PC-3 (cell line): ENCODE data around the gene RARA. TPM values are rescaled to one million over a fixed set of nuclear protein-coding genes. Genes with fewer than 3 reads are reported as not detected.

Source experiments
- ATAC-seq: fragments of 200-7000 bp; cut with Tn5 transposase; 2 replicates; pipeline ENCODE4 v1.9.1; 2020; ENCODE audit warnings: mild to moderate bottlenecking, moderate library complexity
- BruUV-seq: library from RNA; stranded (reverse); fragments of 400-500 nt; replicated peaks from 2 replicates; lab custom pipeline; 2021; lab: Mats Ljungman, UMichigan
- CTCF ChIA-PET: fragments of 300-600 bp; sonication (Branson Sonifier 250); formaldehyde crosslinking; loops from one replicate; lab custom pipeline; 2022; ENCODE audit warnings: antibody characterized with exemption; lab: Charles Lee
- POLR2A ChIA-PET: fragments of 300-600 bp; sonication (Branson Sonifier 250); formaldehyde crosslinking; loops from one replicate; lab custom pipeline; 2022; ENCODE audit warnings: antibody characterized with exemption; ENCODE audit not compliant: unreplicated experiment; lab: Charles Lee
- DNase-seq: peaks from one replicate; pipeline ENCODE4 v3.0.0-alpha.2; 2015
- H2AFZ ChIP-seq: fragments of 300-600 bp; sonication (generic); 2 replicates; pipeline ENCODE4 v1.6.0; 2016; ENCODE audit warnings: antibody characterized with exemption, low read length
- H3F3A ChIP-seq: fragments of 300-600 bp; sonication (generic); one replicate; pipeline ENCODE4 v1.6.0; 2017; ENCODE audit warnings: antibody characterized with exemption, low read length, control low read depth, mild to moderate bottlenecking; ENCODE audit not compliant: unreplicated experiment
- H3K27ac ChIP-seq: fragments of 300-600 bp; sonication (generic); 2 replicates; pipeline ENCODE4 v1.5.1; 2016; ENCODE audit warnings: mild to moderate bottlenecking, low read length
- H3K27me3 ChIP-seq: fragments of 300-600 bp; sonication (generic); 2 replicates; pipeline ENCODE4 v1.6.1; 2016; ENCODE audit warnings: low read length, mixed read lengths
- H3K36me3 ChIP-seq: fragments of 300-600 bp; sonication (generic); 2 replicates; pipeline ENCODE4 v1.6.1; 2016; ENCODE audit warnings: low read depth, mixed run types, low read length, mixed read lengths
- H3K4me1 ChIP-seq: fragments of 300-600 bp; sonication (generic); 2 replicates; pipeline ENCODE4 v1.5.1; 2016; ENCODE audit warnings: low read length; ENCODE audit not compliant: insufficient read depth
- H3K4me2 ChIP-seq: fragments of 300-600 bp; sonication (generic); 2 replicates; pipeline ENCODE4 v1.6.0; 2016; ENCODE audit warnings: low read length
- H3K4me3 ChIP-seq: fragments of 300-600 bp; sonication (generic); 2 replicates; pipeline ENCODE4 v1.5.1; 2016; ENCODE audit warnings: mild to moderate bottlenecking, low read length, mixed read lengths
- H3K79me2 ChIP-seq: fragments of 300-600 bp; sonication (generic); 2 replicates; pipeline ENCODE4 v1.6.1; 2017; ENCODE audit warnings: low read length, mixed read lengths
- H3K9ac ChIP-seq: fragments of 300-600 bp; sonication (generic); 2 replicates; pipeline ENCODE4 v1.6.0; 2016; ENCODE audit warnings: mild to moderate bottlenecking, low read length
- H3K9me2 ChIP-seq: fragments of 300-600 bp; sonication (generic); replicated peaks from 2 replicates; pipeline ENCODE4 v1.6.1; 2016; ENCODE audit warnings: mixed run types, low read length, mixed read lengths
- H3K9me3 ChIP-seq: fragments of 300-600 bp; sonication (generic); 2 replicates; pipeline ENCODE4 v1.6.1; 2016; ENCODE audit warnings: low read length, mixed read lengths
- H4K20me1 ChIP-seq: fragments of 300-600 bp; sonication (generic); 2 replicates; pipeline ENCODE4 v1.6.1; 2016; ENCODE audit warnings: low read length, mixed read lengths
- CTCF ChIP-seq: fragments of 300-600 bp; sonication (generic); conservative IDR thresholded peaks from 2 replicates; pipeline ENCODE4 v1.5.1; 2017; ENCODE audit warnings: antibody characterized with exemption, low read depth, mild to moderate bottlenecking, low read length
- EZH2 ChIP-seq: fragments of 300-600 bp; sonication (generic); IDR thresholded peaks from one replicate; pipeline ENCODE4 v1.6.1; 2017; ENCODE audit warnings: antibody characterized with exemption, mild to moderate bottlenecking, low read length; ENCODE audit not compliant: unreplicated experiment
- EZH2phosphoT487 ChIP-seq: fragments of 300-600 bp; sonication (generic); IDR thresholded peaks from 2 replicates; pipeline ENCODE4 v1.6.1; 2018; ENCODE audit warnings: mild to moderate bottlenecking, antibody characterized with exemption, low read length, borderline replicate concordance
- intact Hi-C: fragments of 100-400 bp; cut with micrococcal nuclease; formaldehyde crosslinking; loops from 2 replicates; pipeline ENCODE4 v1.9.0; 2023
- total RNA-seq: library from RNA; depleted of rRNA; stranded (reverse); fragments of >200 nt; gene quantifications from 2 replicates; pipeline ENCODE4 v1.2.3, GENCODE V29; 2014

Gene RARA
- total RNA-seq, 1 experiment from 2014 or later = 19.6 TPM

GRCh38 chr17:40317880-40318829 lies 9.2 kb downstream of the RARA start:
- ChIA-PET POLR2A (no interaction called here), CTCF (interaction anchor here (0.5 to 0.6 kb wide), 4 partner anchors 41 to 677 kb away, joined by 3 to 5 read pairs (median 4); partner anchors contain the start of genes NR1D1 and WIPF2)
- TSS peak; percentile 48 for BruUV-seq
- H2AFZ ChIP-seq = peak overlapping the region; percentile 76
- no peaks in the 10 kb centered on the region for H3K36me3 ChIP-seq
- DNase-seq = peak; percentile 91
- H3K9ac ChIP-seq = peak overlapping the region; percentile 95
- intact Hi-C loops = loop anchor here (2.0 kb wide), 1 partner anchor 23 kb away; no protein-coding TSS in a partner anchor
- no peaks in the 10 kb centered on the region for H3K27me3 ChIP-seq
- no peaks in the 10 kb centered on the region for H3F3A ChIP-seq
- ATAC-seq = peak; percentile 69
- H3K4me3 ChIP-seq = peak overlapping the region; percentile 99
- no peaks in the 10 kb centered on the region for H3K9me3 ChIP-seq
- H3K4me2 ChIP-seq = peak overlapping the region; percentile 93
- H3K79me2 ChIP-seq = peaks cover 54% of the 10 kb centered on the region
- peak overlapping the region; percentile 83 for H3K27ac ChIP-seq
- H4K20me1 ChIP-seq = peaks cover 10% of the 10 kb centered on the region; the same call in 1 of the 2 replicates
- TF ChIP-seq EZH2phosphoT487 = no peak
- no peak for TF ChIP-seq CTCF
- no peak for TF ChIP-seq EZH2
- peaks cover 74% of the 10 kb centered on the region for H3K4me1 ChIP-seq
- H3K9me2 ChIP-seq = no peaks in the 10 kb centered on the region

GRCh38 chr17:40318830-40319391 lies 9.9 kb downstream of the RARA start:
- intact Hi-C loops = no loop called here
- BruUV-seq = no TSS peak
- H3K79me2 ChIP-seq = peaks cover 62% of the 10 kb centered on the region
- H3K4me1 ChIP-seq = peaks cover 74% of the 10 kb centered on the region
- peak overlapping the region; percentile 93 for H3K4me2 ChIP-seq
- H2AFZ ChIP-seq = no peak overlapping the region
- no peaks in the 10 kb centered on the region for H3F3A ChIP-seq
- peak overlapping the region; percentile 99 for H3K4me3 ChIP-seq
- TF ChIP-seq CTCF (no peak), EZH2phosphoT487 (no peak), EZH2 (no peak)
- peaks cover 10% of the 10 kb centered on the region; the same call in 1 of the 2 replicates for H4K20me1 ChIP-seq
- H3K27ac ChIP-seq = no peak overlapping the region
- H3K9me3 ChIP-seq = no peaks in the 10 kb centered on the region
- no peaks in the 10 kb centered on the region for H3K27me3 ChIP-seq
- ChIA-PET POLR2A (interaction anchor here (0.6 kb wide), 1 partner anchor 22 kb away, joined by 3 read pairs; no protein-coding TSS in a partner anchor), CTCF (interaction anchor here (0.5 kb wide), 2 partner anchors 40 to 218 kb away, joined by 4 read pairs; partner anchors contain the start of gene NR1D1)
- ATAC-seq = no peak
- no peaks in the 10 kb centered on the region for H3K36me3 ChIP-seq
- no peaks in the 10 kb centered on the region for H3K9me2 ChIP-seq
- no peak for DNase-seq
- H3K9ac ChIP-seq = peak overlapping the region; percentile 95
